HG02938 (cell line): ENCODE results near the gene ARL11.
A peak's percentile ranks its signal among the peaks of the same experiment; 100 is the strongest.
"Not testable (repeated sequence)": the region's sequence is repeated elsewhere in the genome, so short reads cannot be mapped to it uniquely, and the experiment has no call there.

Experiments
- ATAC-seq: cut with Tn5 transposase; IDR thresholded peaks from one replicate; pipeline ENCODE4 v1.9.1; 2021; ENCODE audit warnings: mild to moderate bottlenecking, moderate library complexity; ENCODE audit not compliant: unreplicated experiment

Gene ARL11

GRCh38 chr13:49627831-49628652, at the start of gene ARL11:
ARL11 (plus strand) TSS chr13:49628507; CDS start chr13:49630448, 1,941 bp downstream.
- peak; percentile 82 for ATAC-seq

- ATAC-seq, result no peak
Observed at GRCh38 chr13:49579501-49579900, 48.8 kb upstream of the ARL11 start.

GRCh38 chr13:49580980-49581680, 47.2 kb upstream of the ARL11 start:
- ATAC-seq, result no peak

- ATAC-seq, result peak; percentile 24
Observed at GRCh38 chr13:49584771-49585182, 43.5 kb upstream of the ARL11 start.

- peak; percentile 84 for ATAC-seq
Observed at GRCh38 chr13:49585220-49586157, 42.8 kb upstream of the ARL11 start, which contains the start of gene RCBTB1. RCBTB1 (minus strand) TSS chr13:49585558; CDS start chr13:49567279, 18,279 bp downstream.

- no peak for ATAC-seq
Observed at GRCh38 chr13:49586717-49587116, 41.6 kb upstream of the ARL11 start.

GRCh38 chr13:49587311-49587847, 40.9 kb upstream of the ARL11 start:
- ATAC-seq, result no peak

- not testable (repeated sequence) for ATAC-seq
Observed at GRCh38 chr13:49590714-49591113, 37.6 kb upstream of the ARL11 start.

- ATAC-seq, result not testable (repeated sequence)
Observed at GRCh38 chr13:49593876-49594275, 34.4 kb upstream of the ARL11 start.

- ATAC-seq, result no peak
Observed at GRCh38 chr13:49594576-49594975, 33.7 kb upstream of the ARL11 start.

GRCh38 chr13:49596221-49596620, 32.1 kb upstream of the ARL11 start:
- ATAC-seq, result no peak

- ATAC-seq, result no peak
Observed at GRCh38 chr13:49597043-49597641, 31.2 kb upstream of the ARL11 start.

GRCh38 chr13:49602005-49602404, 26.3 kb upstream of the ARL11 start:
- ATAC-seq, result no peak

GRCh38 chr13:49602615-49603014, 25.7 kb upstream of the ARL11 start:
- not testable (repeated sequence) for ATAC-seq

- ATAC-seq, result no peak
Observed at GRCh38 chr13:49604570-49604969, 23.7 kb upstream of the ARL11 start.

GRCh38 chr13:49606747-49607648, 21.3 kb upstream of the ARL11 start:
- ATAC-seq, result peak; percentile 91

- ATAC-seq, result no peak
Observed at GRCh38 chr13:49607761-49608160, 20.5 kb upstream of the ARL11 start.

GRCh38 chr13:49608651-49609331, 19.5 kb upstream of the ARL11 start:
- ATAC-seq, result no peak

- no peak for ATAC-seq
Observed at GRCh38 chr13:49610176-49610575, 18.1 kb upstream of the ARL11 start.
